Gastrocnemius medialis (tissue), 4 donors: Measurements from ENCODE around the gene RNF40. TPM values are rescaled to one million over a fixed set of nuclear protein-coding genes. Genes with fewer than 3 reads are reported as not detected.

Experiments used
- ATAC-seq, 2 donors: fragments of 150-250 bp; one replicate each; pipeline ENCODE4 v1.9.1; 2016
- DNase-seq, 2 donors: peaks; one replicate each; pipeline ENCODE4 v3.0.0-alpha.2; 2019
- H3K27ac ChIP-seq, 4 donors: fragments of 200-600 bp; sonication (generic); 1 replicate in 1 of 4; 2 replicates in 3 of 4; pipeline ENCODE4 v1.5.1; 2016 to 2018; ENCODE audit warnings: mild to moderate bottlenecking in 2 of 4, moderate library complexity in 1 of 4
- H3K27me3 ChIP-seq, 3 donors: fragments of 200-600 bp; sonication (generic) in 2 of 3; 1 replicate in 1 of 3; 2 replicates in 2 of 3; pipeline versions ENCODE4 v1.5.1 to v1.6.0; 2016 to 2019; ENCODE audit warnings: mild to moderate bottlenecking in 1 of 3, moderate library complexity in 1 of 3
- H3K36me3 ChIP-seq, 2 donors: fragments of 200-600 bp; sonication (generic) in 1 of 2; one replicate each; pipeline ENCODE4 v1.5.1; 2017 to 2018
- H3K4me1 ChIP-seq, 2 donors: fragments of 200-600 bp; sonication (generic) in 1 of 2; one replicate each; pipeline ENCODE4 v1.5.1; 2016 to 2017; ENCODE audit warnings: mild to moderate bottlenecking in 2 of 2
- H3K4me3 ChIP-seq, 4 donors: fragments of 200-600 bp; sonication (generic) in 3 of 4; 1 replicate in 1 of 4; 2 replicates in 3 of 4; pipeline ENCODE4 v1.5.1; 2016 to 2019; ENCODE audit warnings: mild to moderate bottlenecking in 2 of 4
- H3K9me3 ChIP-seq, 3 donors: fragments of 200-600 bp; sonication (generic) in 2 of 3; 1 replicate in 1 of 3; 2 replicates in 2 of 3; pipeline ENCODE4 v1.5.1; 2016 to 2019
- CTCF ChIP-seq, 5 experiments: fragments of 450-650 bp in 3 of 5; fragments of 200-600 bp in 2 of 5; sonication (generic) in 2 of 5; IDR thresholded peaks in 4 of 5; conservative IDR thresholded peaks in 1 of 5; 1 replicate in 4 of 5; 2 replicates in 1 of 5; pipeline ENCODE4 v1.5.1; 2016 to 2019; ENCODE audit warnings: antibody characterized with exemption in 5 of 5, mild to moderate bottlenecking in 3 of 5, moderate library complexity in 3 of 5
- POLR2A ChIP-seq, 2 donors: fragments of 450-650 bp; IDR thresholded peaks; one replicate each; pipeline ENCODE4 v1.6.1; 2017; ENCODE audit warnings: antibody characterized with exemption in 2 of 2, mild to moderate bottlenecking in 2 of 2, moderate library complexity in 2 of 2
- in situ Hi-C, 4 donors: fragments of 200-750 bp; cut with MboI; loops; one replicate each; pipeline versions ENCODE4 v1.15.0 to v1.8.0; 2017; ENCODE audit warnings: low sequenced_read_pairs in 4 of 4
- intact Hi-C: fragments of 100-400 bp; cut with DNase I; formaldehyde crosslinking; loops from one replicate; pipeline ENCODE4 v1.15.1; 2023; ENCODE audit warnings: low total_unique reads
- total RNA-seq, 4 donors: library from RNA; depleted of rRNA; stranded (reverse); fragments of >200 nt; gene quantifications; one replicate each; pipeline versions ENCODE4 v1.1.0 to v1.2.3, GENCODE V29; 2016

RNF40 gene
- total RNA-seq, 4 donors from 2014 or later, result 42.8 to 90.0 (median 57.0) TPM

- Histone ChIP-seq H3K4me3 (no peak overlapping the region), H3K27me3 (no peaks in the 10 kb centered on the region), H3K4me1 (peaks cover 18 to 23% of the 10 kb centered on the region in 2 donors), H3K36me3 (peaks cover 0 to 50% of the 10 kb centered on the region in 2 donors), H3K27ac (no peak overlapping the region), H3K9me3 (no peaks in the 10 kb centered on the region)
- no peak for TF ChIP-seq POLR2A (IDR thresholded peaks at IDR 0.05)
- no peak for TF ChIP-seq CTCF (IDR thresholded peaks at IDR 0.05 in 4 of 5, conservative IDR thresholded peaks at IDR 0.05 in 1 of 5)
- intact Hi-C loops, result no loop called here
- in situ Hi-C loops, result no loop called here
- no peak for ATAC-seq
- DNase-seq, result peak in 1 of 2 donors; percentile 11
Measured at GRCh38 chr16:30760001-30760559, 2.0 kb upstream of the RNF40 start.

GRCh38 chr16:30760577-30761426 lies 1.3 kb upstream of the RNF40 start:
- in situ Hi-C loops (no loop called here), intact Hi-C loops (no loop called here)
- H3K36me3 ChIP-seq, result peaks cover 0 to 51% of the 10 kb centered on the region in 2 donors
- H3K4me3 ChIP-seq, result peak overlapping the region; percentile 77 to 96 (median 92)
- peak overlapping the region in 3 of 4 donors; percentile 91 to 96 (median 95) for H3K27ac ChIP-seq
- DNase-seq (no peak), ATAC-seq (no peak)
- peak in 1 of 2 donors; percentile 21 for TF ChIP-seq POLR2A (IDR thresholded peaks at IDR 0.05)
- no peak for TF ChIP-seq CTCF (IDR thresholded peaks at IDR 0.05 in 4 of 5, conservative IDR thresholded peaks at IDR 0.05 in 1 of 5)
- H3K4me1 ChIP-seq, result peaks cover 18 to 23% of the 10 kb centered on the region in 2 donors
- no peaks in the 10 kb centered on the region for H3K9me3 ChIP-seq
- no peaks in the 10 kb centered on the region for H3K27me3 ChIP-seq

- H3K27me3 ChIP-seq, result no peaks in the 10 kb centered on the region
- intact Hi-C loops, result no loop called here
- peaks cover 18 to 23% of the 10 kb centered on the region in 2 donors for H3K4me1 ChIP-seq
- peak overlapping the region; percentile 77 to 96 (median 92) for H3K4me3 ChIP-seq
- peak overlapping the region; percentile 91 to 96 (median 94) for H3K27ac ChIP-seq
- in situ Hi-C loops, result no loop called here
- no peak for TF ChIP-seq CTCF (IDR thresholded peaks at IDR 0.05 in 4 of 5, conservative IDR thresholded peaks at IDR 0.05 in 1 of 5)
- no peak for TF ChIP-seq POLR2A (IDR thresholded peaks at IDR 0.05)
- H3K36me3 ChIP-seq, result peaks cover 0 to 53% of the 10 kb centered on the region in 2 donors
- peak; percentile 7 to 20 for ATAC-seq
- peak in 1 of 2 donors; percentile 22 for DNase-seq
- no peaks in the 10 kb centered on the region for H3K9me3 ChIP-seq
Measured at GRCh38 chr16:30761427-30761927, 645 bp upstream of the RNF40 start.

- in situ Hi-C loops (no loop called here), intact Hi-C loops (loop anchor here (1.0 kb wide), 1 partner anchor 15 kb away; the partner anchor contains the start of gene PHKG2)
- H3K4me3 ChIP-seq, result peak overlapping the region; percentile 77 to 96 (median 92)
- peak in 1 of 2 donors; percentile 10 for DNase-seq
- no peaks in the 10 kb centered on the region for H3K9me3 ChIP-seq
- H3K36me3 ChIP-seq, result peaks cover 0 to 57% of the 10 kb centered on the region in 2 donors
- peak overlapping the region; percentile 91 to 96 (median 94) for H3K27ac ChIP-seq
- TF ChIP-seq CTCF (IDR thresholded peaks at IDR 0.05 in 4 of 5, conservative IDR thresholded peaks at IDR 0.05 in 1 of 5), result no peak
- TF ChIP-seq POLR2A (IDR thresholded peaks at IDR 0.05), result no peak
- peaks cover 18 to 23% of the 10 kb centered on the region in 2 donors for H3K4me1 ChIP-seq
- H3K27me3 ChIP-seq, result no peaks in the 10 kb centered on the region
- ATAC-seq, result no peak
Measured at GRCh38 chr16:30762991-30763725, 1.0 kb downstream of the RNF40 start.
